OCI-LY1 (cell line): ENCODE measurements around the gene FRMD3.

ENCODE experiments used
- H2AFZ ChIP-seq: fragments of 200-600 bp; sonication (generic), shearing (Covaris generic); 2 replicates; pipeline ENCODE4 v1.6.0; 2014; ENCODE audit warnings: antibody characterized with exemption, mild to moderate bottlenecking, low read length
- H3F3A ChIP-seq: fragments of 200-600 bp; sonication (generic), shearing (Covaris generic); 2 replicates; pipeline ENCODE4 v1.6.0; 2014; ENCODE audit warnings: mild to moderate bottlenecking, antibody characterized with exemption, low read length, moderate library complexity; ENCODE audit not compliant: insufficient read depth
- H3K27ac ChIP-seq: fragments of 200-600 bp; sonication (generic); 2 replicates; pipeline ENCODE4 v1.5.1; 2014; ENCODE audit warnings: low read length, mixed run types, mild to moderate bottlenecking, low read depth; ENCODE audit not compliant: poor library complexity, severe bottlenecking
- H3K27me3 ChIP-seq: fragments of 200-600 bp; sonication (generic); 2 replicates; pipeline ENCODE4 v1.6.0; 2014; ENCODE audit warnings: antibody characterized with exemption, mild to moderate bottlenecking, low read length, moderate library complexity; ENCODE audit not compliant: insufficient read depth
- H3K36me3 ChIP-seq: fragments of 200-600 bp; sonication (generic); 2 replicates; pipeline ENCODE4 v1.6.1; 2014; ENCODE audit warnings: mild to moderate bottlenecking, antibody characterized with exemption, low read length, moderate library complexity, mixed read lengths; ENCODE audit not compliant: insufficient read depth
- H3K4me1 ChIP-seq: fragments of 200-600 bp; sonication (generic); 2 replicates; pipeline ENCODE4 v1.5.1; 2014; ENCODE audit warnings: mild to moderate bottlenecking, low read length, moderate library complexity; ENCODE audit not compliant: insufficient read depth, severe bottlenecking
- H3K4me2 ChIP-seq: fragments of 200-600 bp; sonication (generic), shearing (Covaris generic); 2 replicates; pipeline ENCODE4 v1.6.1; 2014; ENCODE audit warnings: low read length
- H3K4me3 ChIP-seq: fragments of 200-600 bp; sonication (generic); 2 replicates; pipeline ENCODE4 v1.5.1; 2014; ENCODE audit warnings: low read length, low read depth, mild to moderate bottlenecking, mixed read lengths; ENCODE audit not compliant: poor library complexity, severe bottlenecking
- H3K79me2 ChIP-seq: fragments of 200-600 bp; shearing (Covaris generic); 2 replicates; pipeline ENCODE4 v1.6.1; 2016; ENCODE audit warnings: mixed run types, low read length, mixed read lengths; ENCODE audit not compliant: insufficient read depth
- H3K9ac ChIP-seq: fragments of 200-600 bp; sonication (generic), shearing (Covaris generic); 2 replicates; pipeline ENCODE4 v1.6.1; 2014; ENCODE audit warnings: mild to moderate bottlenecking, low read length, mixed read lengths
- H3K9me2 ChIP-seq: fragments of 200-600 bp; sonication (generic), shearing (Covaris generic); 2 replicates; pipeline ENCODE4 v1.6.1; 2014; ENCODE audit warnings: low read depth, mild to moderate bottlenecking, low read length, mixed read lengths
- H3K9me3 ChIP-seq: fragments of 200-600 bp; shearing (Covaris generic); 2 replicates; pipeline ENCODE4 v1.6.1; 2014; ENCODE audit warnings: low read length, mixed read lengths
- H4K20me1 ChIP-seq: fragments of 200-600 bp; sonication (generic), shearing (Covaris generic); 2 replicates; pipeline ENCODE4 v1.6.0; 2016; ENCODE audit warnings: mild to moderate bottlenecking, low read length; ENCODE audit not compliant: insufficient read depth
- EZH2 ChIP-seq: fragments of 200-600 bp; sonication (generic), shearing (Covaris generic); IDR thresholded peaks from 2 replicates; pipeline ENCODE4 v1.8.0; 2017; ENCODE audit warnings: borderline replicate concordance, mixed run types, mild to moderate bottlenecking, antibody characterized with exemption, low read length, moderate library complexity, mixed read lengths
- TF ChIP-seq, protein P1 (sequence below): fragments of 200-600 bp; sonication (generic), shearing (Covaris generic); IDR thresholded peaks from 2 replicates; pipeline ENCODE4 v1.5.1; 2017; ENCODE audit warnings: mild to moderate bottlenecking, antibody characterized with exemption, low read length, moderate library complexity, mixed read lengths

FRMD3 gene

DNA sequence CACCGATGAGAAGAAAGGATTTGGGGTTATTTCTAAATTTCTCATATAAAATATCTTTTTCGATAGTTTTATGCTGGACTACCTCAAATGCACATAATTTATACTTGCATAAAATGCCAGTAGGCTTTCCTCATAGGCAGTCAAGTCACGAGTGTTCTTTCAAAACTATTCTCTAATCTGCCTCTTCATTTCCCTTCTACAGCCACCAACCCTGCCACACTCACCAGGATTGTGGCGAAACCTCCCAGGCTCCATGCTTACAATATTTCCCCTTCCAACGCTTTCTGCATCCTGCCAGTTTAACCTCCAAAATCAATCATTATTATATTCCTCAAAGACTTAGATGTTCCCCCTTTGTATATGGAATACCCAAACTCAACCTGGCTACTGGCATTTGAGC is 65.4 kb downstream of the FRMD3 start:
- no peak overlapping the region for H2AFZ ChIP-seq
- no peaks in the 10 kb centered on the region for H3F3A ChIP-seq
- TF ChIP-seq, protein P1, sequence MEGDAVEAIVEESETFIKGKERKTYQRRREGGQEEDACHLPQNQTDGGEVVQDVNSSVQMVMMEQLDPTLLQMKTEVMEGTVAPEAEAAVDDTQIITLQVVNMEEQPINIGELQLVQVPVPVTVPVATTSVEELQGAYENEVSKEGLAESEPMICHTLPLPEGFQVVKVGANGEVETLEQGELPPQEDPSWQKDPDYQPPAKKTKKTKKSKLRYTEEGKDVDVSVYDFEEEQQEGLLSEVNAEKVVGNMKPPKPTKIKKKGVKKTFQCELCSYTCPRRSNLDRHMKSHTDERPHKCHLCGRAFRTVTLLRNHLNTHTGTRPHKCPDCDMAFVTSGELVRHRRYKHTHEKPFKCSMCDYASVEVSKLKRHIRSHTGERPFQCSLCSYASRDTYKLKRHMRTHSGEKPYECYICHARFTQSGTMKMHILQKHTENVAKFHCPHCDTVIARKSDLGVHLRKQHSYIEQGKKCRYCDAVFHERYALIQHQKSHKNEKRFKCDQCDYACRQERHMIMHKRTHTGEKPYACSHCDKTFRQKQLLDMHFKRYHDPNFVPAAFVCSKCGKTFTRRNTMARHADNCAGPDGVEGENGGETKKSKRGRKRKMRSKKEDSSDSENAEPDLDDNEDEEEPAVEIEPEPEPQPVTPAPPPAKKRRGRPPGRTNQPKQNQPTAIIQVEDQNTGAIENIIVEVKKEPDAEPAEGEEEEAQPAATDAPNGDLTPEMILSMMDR, result no peak
- TF ChIP-seq EZH2, result no peak
- no peaks in the 10 kb centered on the region for H3K9me3 ChIP-seq
- no peaks in the 10 kb centered on the region for H3K27me3 ChIP-seq
- H3K4me2 ChIP-seq, result no peak overlapping the region
- no peaks in the 10 kb centered on the region for H3K9me2 ChIP-seq
- no peaks in the 10 kb centered on the region for H3K79me2 ChIP-seq
- H3K27ac ChIP-seq, result no peak overlapping the region
- no peaks in the 10 kb centered on the region for H3K36me3 ChIP-seq
- no peaks in the 10 kb centered on the region for H3K4me1 ChIP-seq
- H4K20me1 ChIP-seq, result no peaks in the 10 kb centered on the region
- no peak overlapping the region for H3K4me3 ChIP-seq
- H3K9ac ChIP-seq, result no peak overlapping the region

DNA sequence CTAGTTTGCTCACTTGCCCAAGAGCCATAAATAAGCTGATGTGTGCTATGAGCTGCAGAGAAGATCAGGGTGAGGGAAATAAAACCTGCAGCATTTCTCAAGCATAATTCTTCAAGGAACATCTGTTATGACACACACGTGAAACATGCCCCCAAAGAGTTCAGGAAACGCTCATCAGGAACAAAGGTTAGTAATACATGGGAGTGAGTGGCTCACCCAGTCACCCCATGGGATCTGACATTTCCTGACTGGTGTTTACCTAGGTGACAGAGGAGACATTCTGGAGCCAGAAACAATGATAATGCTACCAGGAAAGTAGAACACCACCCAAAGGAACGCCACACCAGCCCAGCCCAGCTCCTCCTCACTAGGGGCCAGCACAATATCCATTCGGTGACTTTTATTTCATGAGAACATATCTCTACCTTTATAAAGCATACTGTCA is 66.0 kb downstream of the FRMD3 start:
- H3K79me2 ChIP-seq, result no peaks in the 10 kb centered on the region
- H3K9ac ChIP-seq, result no peak overlapping the region
- no peak overlapping the region for H3K4me2 ChIP-seq
- H3K36me3 ChIP-seq, result no peaks in the 10 kb centered on the region
- H3K9me3 ChIP-seq, result no peaks in the 10 kb centered on the region
- no peaks in the 10 kb centered on the region for H3F3A ChIP-seq
- TF ChIP-seq, protein P1, result no peak
- TF ChIP-seq EZH2, result no peak
- H2AFZ ChIP-seq, result no peak overlapping the region
- no peaks in the 10 kb centered on the region for H3K4me1 ChIP-seq
- no peaks in the 10 kb centered on the region for H4K20me1 ChIP-seq
- H3K27ac ChIP-seq, result no peak overlapping the region
- H3K27me3 ChIP-seq, result no peaks in the 10 kb centered on the region
- no peak overlapping the region for H3K4me3 ChIP-seq
- no peaks in the 10 kb centered on the region for H3K9me2 ChIP-seq

DNA sequence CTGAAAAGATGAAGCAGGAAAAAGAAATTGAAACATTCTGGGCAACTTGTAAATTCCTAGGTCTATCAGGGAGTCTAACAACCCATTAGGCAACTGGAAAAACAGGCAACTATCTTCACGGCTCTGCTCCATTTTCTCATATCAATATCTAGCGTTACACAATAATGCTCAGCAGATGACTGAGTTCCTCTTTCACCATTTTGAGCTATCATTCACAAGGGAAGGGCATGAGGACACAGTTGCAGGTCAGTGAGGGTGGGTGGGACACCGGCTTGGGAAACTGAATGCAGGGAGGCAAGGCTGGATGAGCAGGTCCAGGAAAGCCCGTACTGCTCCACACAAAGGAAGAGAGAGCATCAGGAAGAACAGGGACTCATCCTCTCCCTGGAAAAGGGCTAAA is 67.0 kb downstream of the FRMD3 start:
- Histone ChIP-seq H3K9me3 (no peaks in the 10 kb centered on the region), H3K36me3 (no peaks in the 10 kb centered on the region), H3K27me3 (no peaks in the 10 kb centered on the region), H2AFZ (no peak overlapping the region), H3K4me2 (no peak overlapping the region), H3K9me2 (no peaks in the 10 kb centered on the region), H3K27ac (no peak overlapping the region), H3F3A (no peaks in the 10 kb centered on the region), H3K9ac (no peak overlapping the region), H3K4me3 (no peak overlapping the region), H3K4me1 (no peaks in the 10 kb centered on the region), H3K79me2 (no peaks in the 10 kb centered on the region), H4K20me1 (no peaks in the 10 kb centered on the region)
- TF ChIP-seq EZH2, result no peak
- TF ChIP-seq, protein P1, result no peak
